Measurements from ENCODE around the gene CFAP92.

DNA sequence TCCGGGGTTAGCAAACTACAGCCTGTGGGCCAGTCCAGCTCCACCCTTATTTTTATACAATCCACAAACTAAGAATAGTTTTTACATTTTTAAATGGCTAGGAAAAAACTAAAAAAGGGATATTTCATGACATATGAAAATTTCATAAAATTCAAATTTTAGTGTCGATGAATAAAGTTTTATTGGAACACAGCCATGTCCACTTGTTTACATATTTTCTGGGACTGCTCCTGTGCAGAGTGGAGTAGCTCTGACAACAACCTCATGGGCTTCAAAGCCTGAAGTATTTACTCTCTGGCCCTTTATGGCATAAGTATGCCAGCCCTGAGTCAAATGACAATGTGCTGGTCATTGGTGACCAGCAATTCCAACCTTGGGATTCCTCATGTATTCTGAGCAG is 24.4 kb upstream of the CFAP92 start:
- TF ChIP-seq SP1 (IDR thresholded peaks at IDR 0.05) (no peak), TAF1 (conservative IDR thresholded peaks at IDR 0.05) (no peak), YY1 (IDR thresholded peaks at IDR 0.05) (no peak), GABPA (IDR thresholded peaks at IDR 0.05 in 1 of 2, conservative IDR thresholded peaks at IDR 0.05 in 1 of 2) (no peak), EGR1 (IDR thresholded peaks at IDR 0.05; ENCODE audit: low read depth in 2 of 2) (no peak), RAD21 (IDR thresholded peaks at IDR 0.05) (no peak), JUND (IDR thresholded peaks at IDR 0.05) (no peak), RXRA (IDR thresholded peaks at IDR 0.05) (no peak)
- TF ChIP-seq, protein P1, sequence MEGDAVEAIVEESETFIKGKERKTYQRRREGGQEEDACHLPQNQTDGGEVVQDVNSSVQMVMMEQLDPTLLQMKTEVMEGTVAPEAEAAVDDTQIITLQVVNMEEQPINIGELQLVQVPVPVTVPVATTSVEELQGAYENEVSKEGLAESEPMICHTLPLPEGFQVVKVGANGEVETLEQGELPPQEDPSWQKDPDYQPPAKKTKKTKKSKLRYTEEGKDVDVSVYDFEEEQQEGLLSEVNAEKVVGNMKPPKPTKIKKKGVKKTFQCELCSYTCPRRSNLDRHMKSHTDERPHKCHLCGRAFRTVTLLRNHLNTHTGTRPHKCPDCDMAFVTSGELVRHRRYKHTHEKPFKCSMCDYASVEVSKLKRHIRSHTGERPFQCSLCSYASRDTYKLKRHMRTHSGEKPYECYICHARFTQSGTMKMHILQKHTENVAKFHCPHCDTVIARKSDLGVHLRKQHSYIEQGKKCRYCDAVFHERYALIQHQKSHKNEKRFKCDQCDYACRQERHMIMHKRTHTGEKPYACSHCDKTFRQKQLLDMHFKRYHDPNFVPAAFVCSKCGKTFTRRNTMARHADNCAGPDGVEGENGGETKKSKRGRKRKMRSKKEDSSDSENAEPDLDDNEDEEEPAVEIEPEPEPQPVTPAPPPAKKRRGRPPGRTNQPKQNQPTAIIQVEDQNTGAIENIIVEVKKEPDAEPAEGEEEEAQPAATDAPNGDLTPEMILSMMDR (IDR thresholded peaks at IDR 0.05; ENCODE audit: low read depth, low read length, missing input control): no peak
- TF ChIP-seq, protein P2, sequence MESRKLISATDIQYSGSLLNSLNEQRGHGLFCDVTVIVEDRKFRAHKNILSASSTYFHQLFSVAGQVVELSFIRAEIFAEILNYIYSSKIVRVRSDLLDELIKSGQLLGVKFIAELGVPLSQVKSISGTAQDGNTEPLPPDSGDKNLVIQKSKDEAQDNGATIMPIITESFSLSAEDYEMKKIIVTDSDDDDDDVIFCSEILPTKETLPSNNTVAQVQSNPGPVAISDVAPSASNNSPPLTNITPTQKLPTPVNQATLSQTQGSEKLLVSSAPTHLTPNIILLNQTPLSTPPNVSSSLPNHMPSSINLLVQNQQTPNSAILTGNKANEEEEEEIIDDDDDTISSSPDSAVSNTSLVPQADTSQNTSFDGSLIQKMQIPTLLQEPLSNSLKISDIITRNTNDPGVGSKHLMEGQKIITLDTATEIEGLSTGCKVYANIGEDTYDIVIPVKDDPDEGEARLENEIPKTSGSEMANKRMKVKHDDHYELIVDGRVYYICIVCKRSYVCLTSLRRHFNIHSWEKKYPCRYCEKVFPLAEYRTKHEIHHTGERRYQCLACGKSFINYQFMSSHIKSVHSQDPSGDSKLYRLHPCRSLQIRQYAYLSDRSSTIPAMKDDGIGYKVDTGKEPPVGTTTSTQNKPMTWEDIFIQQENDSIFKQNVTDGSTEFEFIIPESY (IDR thresholded peaks at IDR 0.05): no peak
- TF ChIP-seq, protein P3, sequence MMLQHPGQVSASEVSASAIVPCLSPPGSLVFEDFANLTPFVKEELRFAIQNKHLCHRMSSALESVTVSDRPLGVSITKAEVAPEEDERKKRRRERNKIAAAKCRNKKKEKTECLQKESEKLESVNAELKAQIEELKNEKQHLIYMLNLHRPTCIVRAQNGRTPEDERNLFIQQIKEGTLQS (IDR thresholded peaks at IDR 0.05): no peak
- TF ChIP-seq, protein P4, sequence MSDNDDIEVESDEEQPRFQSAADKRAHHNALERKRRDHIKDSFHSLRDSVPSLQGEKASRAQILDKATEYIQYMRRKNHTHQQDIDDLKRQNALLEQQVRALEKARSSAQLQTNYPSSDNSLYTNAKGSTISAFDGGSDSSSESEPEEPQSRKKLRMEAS (IDR thresholded peaks at IDR 0.05): no peak

Measured in liver (tissue), 3 donors.